Fibroblast of pulmonary artery (primary cell): ENCODE measurements around the gene DYNLL2.
"Not testable (repeated sequence)": the region's sequence is repeated elsewhere in the genome, so short reads cannot be mapped to it uniquely, and the experiment has no call there.

Source experiments
- DNase-seq: peaks from one replicate; pipeline ENCODE4 v3.0.0-alpha.2; 2010; ENCODE audit warnings: low read depth
- H3K4me3 ChIP-seq: replicated peaks from 2 replicates; pipeline ENCODE4 v1.5.1; 2011; ENCODE audit warnings: low read depth, mild to moderate bottlenecking, control low read depth, low read length, moderate library complexity
- CTCF ChIP-seq: IDR thresholded peaks from 2 replicates; pipeline ENCODE4 v1.5.1; 2011; ENCODE audit warnings: mild to moderate bottlenecking, control low read depth, low read length, inconsistent platforms; ENCODE audit errors: missing control alignments

The DYNLL2 gene

GRCh38 chr17:58100506-58100905, 17.3 kb downstream of the DYNLL2 start:
- DNase-seq: no peak
- TF ChIP-seq CTCF: no peak
- H3K4me3 ChIP-seq: no peak overlapping the region

DNA sequence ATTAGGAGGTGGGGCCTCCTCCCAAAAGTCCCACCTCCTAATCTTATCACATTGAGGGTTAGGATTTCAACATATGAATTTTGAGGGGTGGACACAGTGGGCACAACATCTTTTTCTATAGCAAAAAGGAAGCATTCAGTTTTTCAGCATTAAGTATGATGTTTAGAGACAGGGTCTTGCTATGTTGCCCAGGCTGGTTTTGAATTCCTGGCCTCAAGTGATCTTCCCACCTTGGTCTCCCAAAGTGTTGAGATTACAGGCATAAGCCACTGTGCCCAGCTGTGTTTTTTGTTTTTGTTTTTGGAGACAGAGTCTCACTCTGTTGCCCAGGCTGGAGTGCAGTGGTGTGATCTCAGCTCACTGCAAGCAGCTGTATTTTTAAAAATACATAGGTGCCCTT, 18.7 kb downstream of the DYNLL2 start:
- not testable (repeated sequence) for DNase-seq, H3K4me3 ChIP-seq

DNA sequence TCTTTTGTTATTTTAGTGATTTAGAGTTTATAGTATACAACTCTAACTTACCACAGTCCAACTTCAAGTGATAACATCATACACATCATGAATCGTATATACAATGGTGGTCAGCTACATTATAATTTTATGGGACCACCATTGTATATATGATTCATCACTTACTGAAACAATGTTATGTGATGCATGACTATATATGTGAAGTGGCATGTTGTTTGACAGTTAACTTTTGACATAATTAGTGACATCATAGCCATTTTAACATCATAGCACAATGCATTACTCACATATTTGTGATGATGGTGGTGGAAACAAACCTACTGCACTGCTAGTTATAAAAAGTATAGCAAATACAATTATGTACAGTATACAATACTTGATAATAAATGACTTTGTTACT, 21.9 kb downstream of the DYNLL2 start:
- no peak for TF ChIP-seq CTCF
- DNase-seq: no peak
- H3K4me3 ChIP-seq: no peak overlapping the region

- no peak for DNase-seq
- H3K4me3 ChIP-seq: no peak overlapping the region
- no peak for TF ChIP-seq CTCF
Observed at GRCh38 chr17:58107306-58107705, 24.1 kb downstream of the DYNLL2 start.

DNA sequence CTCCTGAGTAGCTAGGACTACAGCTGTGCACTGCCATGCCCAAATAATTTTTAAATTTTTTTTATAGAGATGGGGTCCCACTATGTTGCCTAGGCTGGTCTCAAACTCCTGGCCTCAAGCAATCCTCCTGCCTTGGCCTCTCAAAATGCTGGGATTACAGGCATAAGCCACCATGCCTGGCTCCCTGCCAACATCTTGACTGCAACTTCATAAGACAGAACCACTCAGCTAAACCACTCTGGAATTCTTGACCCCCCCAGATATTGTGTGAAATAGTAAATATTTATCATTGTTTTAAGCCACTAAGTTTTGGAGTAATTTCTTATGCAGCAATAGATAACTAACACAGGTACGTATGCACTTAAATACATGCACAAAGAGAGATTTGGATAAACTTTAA, 26.0 kb downstream of the DYNLL2 start:
- TF ChIP-seq CTCF: no peak
- H3K4me3 ChIP-seq: no peak overlapping the region
- DNase-seq: no peak

DNA sequence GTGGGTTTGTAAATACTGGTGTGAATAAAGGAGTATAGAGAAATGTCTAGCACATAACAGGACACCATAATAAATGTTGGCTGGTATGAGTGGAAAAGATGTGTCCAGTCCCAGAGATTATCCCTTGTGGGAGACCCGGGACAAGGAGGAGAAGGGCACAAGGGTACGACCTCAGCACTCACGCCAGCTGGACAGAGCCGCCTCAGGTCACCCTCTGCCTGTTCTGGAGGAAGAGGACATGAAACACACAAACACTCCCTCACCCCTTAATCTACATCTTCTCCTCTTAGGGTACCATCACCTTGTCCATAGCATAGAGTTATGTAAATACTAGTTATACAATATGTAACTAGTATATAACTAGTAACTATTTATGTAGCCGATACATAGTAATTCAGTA, 26.8 kb downstream of the DYNLL2 start:
- no peak for DNase-seq
- no peak for TF ChIP-seq CTCF
- H3K4me3 ChIP-seq: no peak overlapping the region

GRCh38 chr17:58111676-58112075, 28.5 kb downstream of the DYNLL2 start:
- DNase-seq: no peak
- no peak for TF ChIP-seq CTCF

GRCh38 chr17:58112970-58113631, 29.9 kb downstream of the DYNLL2 start:
- DNase-seq: peak; percentile 75
- H3K4me3 ChIP-seq: no peak overlapping the region
- TF ChIP-seq CTCF: peak; percentile 98

More at GRCh38 chr17:58111676-58112075, 28.5 kb downstream of the DYNLL2 start:
- H3K4me3 ChIP-seq: no peak overlapping the region
